ENCODE measurements around the gene SYT4. TPM values are rescaled to one million over a fixed set of nuclear protein-coding genes. Genes with fewer than 3 reads are reported as not detected.
"Not testable (repeated sequence)": the region's sequence is repeated elsewhere in the genome, so short reads cannot be mapped to it uniquely, and the experiment has no call there.

SYT4 gene
- not detected for total RNA-seq
- long read RNA-seq, donor 1: 0 reads
- long read RNA-seq, donor 2: 0 reads

- intact Hi-C loops (cut with DNase I): no loop called here
- peak; percentile 76 for DNase-seq (ENCODE audit: low spot score)
Measured at GRCh38 chr18:43277164-43277600, at the start of gene SYT4. Gene SYT4, minus strand, starts transcription at chr18:43277490. Its CDS starts 209 bp downstream, at chr18:43277281.

- intact Hi-C loops (cut with DNase I): no loop called here
- no peak for DNase-seq (ENCODE audit: low spot score)
Measured at GRCh38 chr18:43322132-43322531, 44.8 kb upstream of the SYT4 start.

GRCh38 chr18:43314941-43315340 lies 37.7 kb upstream of the SYT4 start:
- no peak for DNase-seq (ENCODE audit: low spot score)
- intact Hi-C loops (cut with DNase I): no loop called here

GRCh38 chr18:43312891-43313290 lies 35.6 kb upstream of the SYT4 start:
- intact Hi-C loops (cut with DNase I): no loop called here
- no peak for DNase-seq (ENCODE audit: low spot score)

GRCh38 chr18:43310239-43310638 lies 32.9 kb upstream of the SYT4 start:
- intact Hi-C loops (cut with DNase I): no loop called here
- no peak for DNase-seq (ENCODE audit: low spot score)

- intact Hi-C loops (cut with DNase I): no loop called here
- DNase-seq (ENCODE audit: low spot score): no peak
Measured at GRCh38 chr18:43303376-43303775, 26.1 kb upstream of the SYT4 start.

- peak; percentile 71 for DNase-seq (ENCODE audit: low spot score)
Measured at GRCh38 chr18:43286187-43286586, 8.9 kb upstream of the SYT4 start.

GRCh38 chr18:43283299-43283698 lies 6.0 kb upstream of the SYT4 start:
- intact Hi-C loops (cut with DNase I): no loop called here
- DNase-seq (ENCODE audit: low spot score): peak; percentile 66

More at GRCh38 chr18:43286187-43286586, 8.9 kb upstream of the SYT4 start:
- intact Hi-C loops (cut with DNase I): not testable (repeated sequence)

- intact Hi-C loops (cut with DNase I): no loop called here
Measured at GRCh38 chr18:43279015-43279744, 1.9 kb upstream of the SYT4 start.

GRCh38 chr18:43278355-43278754 lies 1.1 kb upstream of the SYT4 start:
- no peak for DNase-seq (ENCODE audit: low spot score)
- intact Hi-C loops (cut with DNase I): no loop called here

More at GRCh38 chr18:43279015-43279744, 1.9 kb upstream of the SYT4 start:
- DNase-seq (ENCODE audit: low spot score): no peak

- intact Hi-C loops (cut with DNase I): no loop called here
- DNase-seq (ENCODE audit: low spot score): no peak
Measured at GRCh38 chr18:43276491-43276890, 799 bp downstream of the SYT4 start.

- no peak for DNase-seq (ENCODE audit: low spot score)
- intact Hi-C loops (cut with DNase I): no loop called here
Measured at GRCh38 chr18:43275546-43275945, 1.7 kb downstream of the SYT4 start.

GRCh38 chr18:43274526-43274925 lies 2.8 kb downstream of the SYT4 start:
- intact Hi-C loops (cut with DNase I): no loop called here
- DNase-seq (ENCODE audit: low spot score): no peak

GRCh38 chr18:43271593-43272432 lies 5.5 kb downstream of the SYT4 start:
- DNase-seq (ENCODE audit: low spot score): no peak
- intact Hi-C loops (cut with DNase I): no loop called here

GRCh38 chr18:43267818-43268217 lies 9.5 kb downstream of the SYT4 start:
- intact Hi-C loops (cut with DNase I): no loop called here
- no peak for DNase-seq (ENCODE audit: low spot score)

GRCh38 chr18:43265465-43265864 lies 11.8 kb downstream of the SYT4 start:
- DNase-seq (ENCODE audit: low spot score): no peak
- intact Hi-C loops (cut with DNase I): no loop called here

- intact Hi-C loops (cut with DNase I): no loop called here
- DNase-seq (ENCODE audit: low spot score): no peak
Measured at GRCh38 chr18:43248610-43249249, 28.6 kb downstream of the SYT4 start.

GRCh38 chr18:43247944-43248343 lies 29.3 kb downstream of the SYT4 start:
- no peak for DNase-seq (ENCODE audit: low spot score)
- intact Hi-C loops (cut with DNase I): no loop called here

GRCh38 chr18:43238429-43238828 lies 38.9 kb downstream of the SYT4 start:
- no peak for DNase-seq (ENCODE audit: low spot score)
- intact Hi-C loops (cut with DNase I): no loop called here

- no peak for DNase-seq (ENCODE audit: low spot score)
- intact Hi-C loops (cut with DNase I): no loop called here
Measured at GRCh38 chr18:43236921-43237320, 40.4 kb downstream of the SYT4 start.

All from posterior vena cava (tissue), 2 donors.